DLD1 (cell line): ENCODE measurements around the gene RPL18.

Source experiments
- in situ Hi-C: cut with HindIII; loops from 2 replicates; pipeline ENCODE4 v1.10.0; 2017; ENCODE audit warnings: low sequenced_read_pairs

RPL18 gene

GRCh38 chr19:48630296-48631063, 11.5 kb upstream of the RPL18 start:
- in situ Hi-C loops: no loop called here

- in situ Hi-C loops: no loop called here
Measured at GRCh38 chr19:48629599-48630295, 10.8 kb upstream of the RPL18 start.

- in situ Hi-C loops: no loop called here
Measured at GRCh38 chr19:48629297-48629598, 10.3 kb upstream of the RPL18 start.

- in situ Hi-C loops: no loop called here
Measured at GRCh38 chr19:48628486-48629296, 9.7 kb upstream of the RPL18 start.

GRCh38 chr19:48627865-48628314, 8.9 kb upstream of the RPL18 start:
- in situ Hi-C loops: no loop called here

- in situ Hi-C loops: no loop called here
Measured at GRCh38 chr19:48627201-48627864, 8.4 kb upstream of the RPL18 start.

- in situ Hi-C loops: no loop called here
Measured at GRCh38 chr19:48625891-48626327, 6.9 kb upstream of the RPL18 start.

GRCh38 chr19:48624791-48625723, 6.1 kb upstream of the RPL18 start:
- in situ Hi-C loops: no loop called here

- in situ Hi-C loops: no loop called here
Measured at GRCh38 chr19:48624067-48624594, 5.2 kb upstream of the RPL18 start.

GRCh38 chr19:48623556-48624066, 4.6 kb upstream of the RPL18 start:
- in situ Hi-C loops: no loop called here

- in situ Hi-C loops: no loop called here
Measured at GRCh38 chr19:48619692-48620585, 961 bp upstream of the RPL18 start.

GRCh38 chr19:48618278-48618915, 581 bp downstream of the RPL18 start:
- in situ Hi-C loops: no loop called here

- in situ Hi-C loops: no loop called here
Measured at GRCh38 chr19:48617146-48617937, 1.6 kb downstream of the RPL18 start.

- in situ Hi-C loops: no loop called here
Measured at GRCh38 chr19:48616491-48617056, 2.4 kb downstream of the RPL18 start.

- in situ Hi-C loops: no loop called here
Measured at GRCh38 chr19:48616041-48616436, 2.9 kb downstream of the RPL18 start.

GRCh38 chr19:48615231-48616040, 3.5 kb downstream of the RPL18 start:
- in situ Hi-C loops: no loop called here
